Measurements from ENCODE around the gene CASZ1. TPM values are rescaled to one million over a fixed set of nuclear protein-coding genes. Genes with fewer than 3 reads are reported as not detected.
A peak's percentile ranks its signal among the peaks of the same experiment; 100 is the strongest.

CASZ1 gene
- total RNA-seq, 1 donor from 2014 or later: 1.6 TPM

- DNase-seq (ENCODE audit: low spot score in 2 of 2) (no peak), FAIRE-seq (no peak)
Measured at GRCh38 chr1:10736634-10737586, 59.5 kb downstream of the CASZ1 start.

DNA sequence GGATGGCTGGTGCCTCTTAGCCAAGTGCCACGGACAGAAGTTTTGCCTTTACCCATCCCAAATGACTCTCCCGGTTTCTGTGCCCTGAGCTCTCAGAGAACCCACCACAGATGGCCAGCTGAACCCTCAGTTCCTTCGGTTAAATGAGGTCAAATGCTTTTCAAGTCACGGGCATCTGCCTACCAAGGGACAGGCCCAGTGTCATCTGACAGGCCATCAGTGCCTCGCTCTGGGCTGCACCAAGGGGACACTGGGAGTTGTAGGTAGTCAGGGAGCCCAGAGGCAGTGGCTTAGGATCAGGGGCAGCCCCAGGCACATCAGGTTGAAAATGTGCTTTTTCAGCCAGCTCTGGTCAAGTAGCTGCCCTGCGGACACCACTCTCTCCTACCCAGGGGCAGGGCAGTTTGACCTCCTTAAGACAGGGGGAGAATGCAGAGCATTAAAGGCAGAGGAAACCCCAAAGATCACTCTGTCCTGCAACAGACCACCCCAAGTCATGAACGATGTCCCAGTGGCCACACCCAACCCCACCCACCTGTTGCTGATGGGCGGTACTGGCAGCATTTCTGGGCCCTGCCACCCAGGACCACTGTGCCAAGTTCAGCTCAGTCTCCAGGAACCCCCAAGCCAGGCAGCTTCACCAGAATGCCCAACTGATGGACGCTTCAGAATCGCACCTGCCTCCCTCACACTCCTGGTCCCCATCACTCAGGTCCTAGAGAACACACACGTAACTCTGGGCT is 60.7 kb downstream of the CASZ1 start:
- no peak for FAIRE-seq
- no peak for DNase-seq (ENCODE audit: low spot score in 2 of 2)

DNA sequence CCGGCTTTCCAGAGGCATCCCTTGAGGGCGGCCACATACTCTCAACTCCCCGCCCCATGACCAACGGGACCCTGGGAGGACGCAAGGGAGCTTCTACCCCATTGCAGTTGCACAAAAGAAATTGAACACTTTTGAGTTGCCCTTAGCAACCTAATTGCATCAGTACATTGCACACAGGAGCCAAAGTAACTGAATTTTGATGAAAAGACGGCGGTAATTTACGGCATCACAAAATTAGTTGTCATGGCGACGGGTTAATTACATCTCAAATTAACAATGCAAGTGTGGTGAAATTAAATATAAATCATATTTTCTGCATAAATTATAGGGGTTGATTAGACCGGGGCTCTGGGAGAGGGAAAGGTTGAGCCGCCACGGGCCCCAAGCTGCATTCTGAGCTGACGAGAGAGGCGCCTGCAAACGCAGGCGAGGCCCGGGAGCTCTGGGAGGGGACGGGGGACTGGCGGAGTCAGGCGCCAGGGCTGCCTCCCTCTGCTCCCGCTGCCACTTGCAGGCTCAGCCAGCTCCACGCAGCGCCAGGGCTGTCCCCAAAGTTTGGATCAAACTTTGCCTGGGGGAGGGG is 61.4 kb downstream of the CASZ1 start:
- FAIRE-seq: no peak
- DNase-seq (ENCODE audit: low spot score in 2 of 2): peak in 1 of 2 donors; percentile 52

GRCh38 chr1:10734375-10734774 is 62.1 kb downstream of the CASZ1 start:
- FAIRE-seq (no peak), DNase-seq (ENCODE audit: low spot score in 2 of 2) (no peak)

DNA sequence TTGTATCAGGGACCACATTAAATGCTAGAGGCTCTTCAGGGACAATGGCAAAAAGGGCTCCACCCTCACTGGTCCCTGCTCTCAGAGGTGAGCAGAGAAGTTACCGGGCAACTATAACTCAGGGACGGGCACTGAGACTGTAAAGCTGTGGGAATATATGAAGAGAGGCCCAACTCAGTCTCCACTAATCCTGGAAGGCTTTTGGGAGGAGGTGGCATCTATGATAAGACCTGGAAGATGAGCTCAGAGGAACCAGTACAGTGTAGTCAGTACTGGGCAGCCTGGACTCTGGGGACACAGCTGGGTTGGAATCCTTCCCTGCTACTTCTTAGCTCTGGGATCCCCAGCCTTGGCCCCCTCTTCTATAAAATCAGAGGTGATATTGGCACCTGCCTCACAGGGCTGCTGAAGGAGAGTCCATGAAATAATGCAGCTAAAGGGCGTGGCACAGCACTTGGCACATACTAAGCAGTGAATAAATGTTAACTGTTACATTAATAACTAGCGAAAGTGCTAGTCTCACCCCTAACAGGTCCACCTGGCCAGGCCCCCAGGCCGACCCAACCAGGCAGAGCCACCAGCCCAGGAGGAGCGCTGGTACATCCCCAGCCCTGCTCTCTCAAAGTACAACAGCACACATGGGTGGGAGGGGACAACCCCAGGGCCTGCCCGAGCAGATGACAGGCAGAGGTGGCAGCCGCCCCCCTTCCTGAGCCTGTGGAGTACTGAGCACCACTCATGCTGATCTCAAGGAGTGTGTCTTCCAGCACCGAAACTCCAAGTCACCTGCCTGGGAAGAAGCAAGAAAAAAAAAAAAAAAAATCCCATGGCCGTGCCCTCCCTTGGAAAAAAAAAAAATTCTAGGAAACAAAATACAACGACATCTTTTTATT is 62.7 kb downstream of the CASZ1 start:
- FAIRE-seq: no peak
- DNase-seq (ENCODE audit: low spot score in 2 of 2): no peak

DNA sequence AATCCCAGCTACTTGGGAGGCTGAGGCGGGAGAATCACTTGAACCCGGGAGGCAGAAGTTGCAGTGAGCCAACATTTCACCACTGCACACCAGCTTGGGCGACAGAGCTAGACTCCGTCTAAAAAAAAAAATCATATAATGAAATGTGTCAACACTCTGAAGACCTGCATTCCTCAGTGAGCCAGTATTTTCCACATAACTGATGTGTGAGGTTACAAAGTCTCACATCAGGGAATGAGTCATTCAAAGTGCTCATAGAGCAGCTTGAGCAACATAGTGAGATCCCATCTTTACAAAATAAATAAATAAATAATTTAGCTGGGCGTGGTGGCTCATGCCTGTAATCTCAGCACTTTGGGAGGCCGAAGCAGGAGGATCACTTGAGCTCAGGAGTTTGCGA is 65.5 kb downstream of the CASZ1 start:
- no peak for FAIRE-seq

GRCh38 chr1:10728595-10729410 is 67.6 kb downstream of the CASZ1 start:
- DNase-seq (ENCODE audit: low spot score in 2 of 2) (no peak), FAIRE-seq (no peak)

More for the DNA sequence above, 65.5 kb downstream of the CASZ1 start:
- DNase-seq (ENCODE audit: low spot score in 2 of 2): no peak

DNA sequence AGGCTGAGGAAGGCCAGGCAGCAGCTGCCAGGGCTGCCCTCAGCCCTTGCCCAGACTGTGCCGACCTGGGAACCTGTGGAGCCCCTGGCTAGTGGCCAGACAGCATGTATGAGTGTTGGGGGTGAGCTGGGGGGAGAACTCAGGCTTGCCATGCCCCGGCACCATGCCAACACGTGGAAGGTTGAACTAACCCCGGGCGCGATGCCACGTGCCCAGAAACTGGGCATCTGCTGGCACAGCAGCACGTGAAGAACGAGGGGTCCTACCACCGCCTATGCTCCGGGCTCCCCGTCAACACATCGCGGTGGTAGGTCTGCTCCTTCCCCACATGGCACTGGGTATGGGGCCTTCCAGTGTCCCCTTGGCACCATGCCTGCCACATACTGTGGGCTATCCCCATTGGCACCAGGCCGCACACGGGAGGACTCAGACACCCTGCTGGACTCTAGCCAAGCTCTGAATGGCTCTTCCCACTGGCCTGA is 68.7 kb downstream of the CASZ1 start:
- no peak for FAIRE-seq
- no peak for DNase-seq (ENCODE audit: low spot score in 2 of 2)

- no peak for DNase-seq (ENCODE audit: low spot score in 2 of 2)
- no peak for FAIRE-seq
Measured at GRCh38 chr1:10726355-10726754, 70.1 kb downstream of the CASZ1 start.

DNA sequence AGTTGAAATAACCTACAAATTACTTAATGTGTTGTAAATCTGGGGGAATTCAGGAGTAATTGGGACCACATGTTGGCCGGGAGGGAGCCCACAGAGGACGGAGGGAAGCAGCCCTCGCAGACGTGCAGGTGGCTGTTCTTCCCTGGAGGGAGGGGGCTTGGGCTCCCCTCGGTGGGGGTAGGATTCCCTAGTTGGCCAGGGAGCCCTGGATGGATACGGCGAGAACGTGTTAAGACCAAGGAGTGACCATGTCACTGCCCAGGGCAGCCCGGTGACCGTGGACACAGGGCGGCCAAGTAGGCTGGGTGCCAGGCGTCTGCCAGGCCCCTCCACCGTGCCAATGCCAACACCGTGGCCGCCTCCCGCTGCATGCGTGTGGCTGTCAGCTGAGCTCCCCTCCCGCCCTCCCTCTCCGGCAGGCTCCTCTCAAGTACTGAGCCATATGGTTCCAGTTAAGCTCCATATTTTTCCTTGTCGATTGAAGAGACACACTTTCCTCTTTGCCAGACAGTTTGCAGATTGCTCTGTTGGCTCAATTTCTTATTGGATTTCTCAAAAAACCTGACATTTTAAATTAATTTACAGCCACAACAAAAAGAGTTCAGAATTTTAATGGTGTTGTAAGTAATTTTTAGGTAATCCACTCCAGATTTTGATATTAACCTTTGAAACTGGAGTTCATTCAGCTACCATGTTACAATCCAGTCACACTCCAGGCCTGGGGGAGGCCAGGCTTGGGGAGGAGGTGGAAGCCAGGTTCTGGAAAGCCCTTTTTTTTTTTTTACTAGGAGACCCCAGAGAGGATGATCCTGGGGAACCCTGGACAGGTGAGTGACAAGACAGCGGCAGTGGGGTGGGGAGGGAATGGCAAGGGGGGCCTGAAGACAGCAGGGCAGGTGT is 71.2 kb downstream of the CASZ1 start:
- peak in 1 of 2 donors; percentile 58 for DNase-seq (ENCODE audit: low spot score in 2 of 2)
- FAIRE-seq: no peak

DNA sequence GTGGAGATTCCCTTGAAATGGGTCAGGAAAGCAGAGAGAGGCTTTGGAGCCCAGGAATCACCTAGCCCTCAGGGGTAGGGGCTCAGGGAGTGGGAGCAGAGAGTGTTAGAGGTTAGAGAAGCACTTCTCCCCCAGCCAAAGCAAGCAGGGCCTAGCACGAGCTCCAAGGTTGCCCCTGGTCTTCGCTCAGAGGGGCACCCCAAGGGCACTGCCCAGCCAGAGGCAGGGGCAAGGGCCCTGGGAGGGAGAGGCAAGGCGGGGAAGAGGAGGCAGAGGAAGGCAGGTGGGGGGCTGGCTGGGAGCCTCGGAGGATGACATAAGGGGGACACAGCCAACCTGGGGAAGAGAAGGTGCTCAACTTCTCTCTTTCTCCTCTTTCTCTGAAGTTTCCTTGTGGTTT is 71.9 kb downstream of the CASZ1 start:
- DNase-seq (ENCODE audit: low spot score in 2 of 2) (no peak), FAIRE-seq (no peak)

DNA sequence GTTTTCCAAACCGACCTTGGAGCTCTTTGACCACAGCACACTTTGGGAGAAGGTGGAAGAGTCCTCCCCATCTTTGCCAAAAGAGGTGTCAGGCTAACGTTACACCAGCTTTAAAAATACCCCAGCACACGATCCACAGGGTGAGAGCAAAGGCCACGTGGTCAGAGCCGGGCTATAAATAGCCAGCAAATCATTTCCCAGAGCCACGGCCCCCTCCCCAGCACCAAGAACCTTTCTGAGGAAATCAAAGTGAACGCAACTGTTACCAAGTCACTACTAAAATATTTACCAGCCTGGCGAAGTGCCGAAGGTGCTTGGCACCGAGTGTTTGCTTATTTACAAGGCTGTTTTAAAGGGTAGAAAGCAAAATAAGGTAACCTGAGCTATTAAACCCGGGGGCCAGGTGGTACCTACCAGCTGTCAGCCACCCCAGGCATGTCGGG is 72.4 kb downstream of the CASZ1 start:
- FAIRE-seq (no peak), DNase-seq (ENCODE audit: low spot score in 2 of 2) (no peak)

- FAIRE-seq: no peak
- no peak for DNase-seq (ENCODE audit: low spot score in 2 of 2)
Measured at GRCh38 chr1:10723317-10723716, 73.1 kb downstream of the CASZ1 start.

GRCh38 chr1:10722803-10723202 is 73.6 kb downstream of the CASZ1 start:
- FAIRE-seq: no peak
- no peak for DNase-seq (ENCODE audit: low spot score in 2 of 2)

- FAIRE-seq (no peak), DNase-seq (ENCODE audit: low spot score in 2 of 2) (no peak)
Measured at GRCh38 chr1:10721381-10722321, 74.8 kb downstream of the CASZ1 start.

DNA sequence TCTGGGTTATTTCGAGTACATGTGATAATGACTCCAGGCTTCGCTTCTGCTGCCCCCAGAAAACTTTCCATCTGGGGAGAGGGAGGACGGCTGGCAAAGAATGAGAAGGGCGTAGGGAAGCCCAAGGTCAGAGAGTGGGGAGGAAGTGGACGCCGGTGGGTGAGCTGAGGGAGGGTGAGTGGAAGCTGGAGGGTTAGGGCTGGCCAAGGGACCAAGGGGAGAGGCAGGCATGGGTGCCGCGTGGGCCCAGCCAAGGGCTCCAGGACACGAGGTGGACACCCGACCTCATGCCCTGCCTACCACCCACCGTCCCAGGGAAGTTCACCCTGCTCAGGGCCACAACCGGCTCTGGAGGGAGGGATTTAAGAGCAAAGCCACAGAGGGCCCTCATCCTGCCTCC is 75.8 kb downstream of the CASZ1 start:
- DNase-seq (ENCODE audit: low spot score in 2 of 2): no peak
- FAIRE-seq: no peak

DNA sequence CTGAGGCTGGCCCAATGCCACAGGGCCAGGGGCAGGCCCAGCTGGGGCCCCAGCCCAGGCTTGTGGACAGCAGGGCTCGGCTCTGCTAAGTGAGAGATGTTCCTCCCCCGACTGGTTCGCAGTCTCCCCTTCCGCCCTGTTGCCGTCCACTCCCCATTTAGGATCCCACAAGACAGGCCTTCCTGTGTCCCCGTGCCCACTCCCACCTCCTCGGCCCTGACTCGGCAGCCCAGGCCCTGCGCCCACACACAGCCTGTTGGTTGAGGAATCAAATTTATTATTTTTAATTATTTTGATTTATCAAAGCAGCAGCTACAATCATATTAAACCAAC is 78.4 kb downstream of the CASZ1 start:
- DNase-seq (ENCODE audit: low spot score in 2 of 2) (no peak), FAIRE-seq (no peak)

Measured in frontal cortex (tissue), 4 donors.